ENCODE measurements around the gene LRRC32. TPM values are rescaled to one million over a fixed set of nuclear protein-coding genes. Genes with fewer than 3 reads are reported as not detected.
A peak's percentile ranks its signal among the peaks of the same experiment; 100 is the strongest.
"Not testable (repeated sequence)": the region's sequence is repeated elsewhere in the genome, so short reads cannot be mapped to it uniquely, and the experiment has no call there.

The LRRC32 gene
- polyA plus RNA-seq, 4 donors, result 68.1 to 74.3 (median 72.2) TPM

- DNase-seq (ENCODE audit: low read depth in 4 of 4, low spot score in 3 of 4), result peak in 2 of 4 donors; percentile 76 to 78
Observed at GRCh38 chr11:76654298-76654851, 16.2 kb downstream of the LRRC32 start.

GRCh38 chr11:76653674-76654284 is 16.8 kb downstream of the LRRC32 start:
- no peak for DNase-seq (ENCODE audit: low read depth in 4 of 4, low spot score in 3 of 4)

GRCh38 chr11:76653012-76653673 is 17.4 kb downstream of the LRRC32 start:
- no peak for DNase-seq (ENCODE audit: low read depth in 4 of 4, low spot score in 3 of 4)

GRCh38 chr11:76649851-76650372 is 20.6 kb downstream of the LRRC32 start:
- no peak for DNase-seq (ENCODE audit: low read depth in 4 of 4, low spot score in 3 of 4)

- DNase-seq (ENCODE audit: low read depth in 4 of 4, low spot score in 3 of 4), result no peak
Observed at GRCh38 chr11:76649011-76649410, 21.5 kb downstream of the LRRC32 start.

- no peak for DNase-seq (ENCODE audit: low read depth in 4 of 4, low spot score in 3 of 4)
Observed at GRCh38 chr11:76648061-76648460, 22.5 kb downstream of the LRRC32 start.

- no peak for DNase-seq (ENCODE audit: low read depth in 4 of 4, low spot score in 3 of 4)
Observed at GRCh38 chr11:76646882-76647534, 23.5 kb downstream of the LRRC32 start.

- DNase-seq (ENCODE audit: low read depth in 4 of 4, low spot score in 3 of 4), result no peak
Observed at GRCh38 chr11:76644591-76644990, 26.0 kb downstream of the LRRC32 start.

- DNase-seq (ENCODE audit: low read depth in 4 of 4, low spot score in 3 of 4), result not testable (repeated sequence)
Observed at GRCh38 chr11:76643711-76644110, 26.8 kb downstream of the LRRC32 start.

- DNase-seq (ENCODE audit: low read depth in 4 of 4, low spot score in 3 of 4), result no peak
Observed at GRCh38 chr11:76642341-76642740, 28.2 kb downstream of the LRRC32 start.

- no peak for DNase-seq (ENCODE audit: low read depth in 4 of 4, low spot score in 3 of 4)
Observed at GRCh38 chr11:76641905-76642304, 28.6 kb downstream of the LRRC32 start.

GRCh38 chr11:76640501-76640900 is 30.0 kb downstream of the LRRC32 start:
- DNase-seq (ENCODE audit: low read depth in 4 of 4, low spot score in 3 of 4), result no peak

GRCh38 chr11:76639621-76640020 is 30.9 kb downstream of the LRRC32 start:
- no peak for DNase-seq (ENCODE audit: low read depth in 4 of 4, low spot score in 3 of 4)

GRCh38 chr11:76638270-76639197 is 32.0 kb downstream of the LRRC32 start:
- no peak for DNase-seq (ENCODE audit: low read depth in 4 of 4, low spot score in 3 of 4)

GRCh38 chr11:76637491-76638269 is 32.9 kb downstream of the LRRC32 start:
- no peak for DNase-seq (ENCODE audit: low read depth in 4 of 4, low spot score in 3 of 4)

- no peak for DNase-seq (ENCODE audit: low read depth in 4 of 4, low spot score in 3 of 4)
Observed at GRCh38 chr11:76636826-76637460, 33.6 kb downstream of the LRRC32 start.

GRCh38 chr11:76635991-76636738 is 34.4 kb downstream of the LRRC32 start:
- DNase-seq (ENCODE audit: low read depth in 4 of 4, low spot score in 3 of 4), result no peak

GRCh38 chr11:76634886-76635285 is 35.7 kb downstream of the LRRC32 start:
- no peak for DNase-seq (ENCODE audit: low read depth in 4 of 4, low spot score in 3 of 4)

Measured in right renal pelvis (tissue), 4 donors.